Activated CD4-positive, alpha-beta memory T cell treated with anti-CD3 and anti-CD28 coated beads for 36 hours (primary cell): ENCODE data around the gene KCNS1. TPM values are rescaled to one million over a fixed set of nuclear protein-coding genes. Genes with fewer than 3 reads are reported as not detected.
A peak's percentile ranks its signal among the peaks of the same experiment; 100 is the strongest.
"Not testable (repeated sequence)": the region's sequence is repeated elsewhere in the genome, so short reads cannot be mapped to it uniquely, and the experiment has no call there.

Experiments used
- CTCF ChIA-PET: fragments of 350-600 bp; sonication (Branson Sonifier 250); formaldehyde crosslinking; loops from one replicate; lab custom pipeline; 2021; ENCODE audit warnings: antibody characterized with exemption, inconsistent platforms; lab: Charles Lee
- POLR2A ChIA-PET: fragments of 350-600 bp; sonication (Branson Sonifier 250); formaldehyde crosslinking; loops from one replicate; lab custom pipeline; 2021; ENCODE audit warnings: antibody characterized with exemption; lab: Charles Lee
- DNase-seq: peaks from one replicate; pipeline ENCODE4 v3.0.0-alpha.2; 2020
- H3K27ac Mint-ChIP-seq: one replicate; pipeline ENCODE4 v1.8.0; 2021; ENCODE audit warnings: mixed read lengths
- H3K27me3 Mint-ChIP-seq: one replicate; pipeline ENCODE4 v1.8.0; 2021; ENCODE audit warnings: mixed read lengths
- H3K36me3 Mint-ChIP-seq: one replicate; pipeline ENCODE4 v1.8.0; 2021; ENCODE audit warnings: mixed read lengths
- H3K4me1 Mint-ChIP-seq: one replicate; pipeline ENCODE4 v1.8.0; 2021; ENCODE audit warnings: low read depth, mixed read lengths
- H3K4me3 Mint-ChIP-seq: one replicate; pipeline ENCODE4 v1.8.0; 2021; ENCODE audit warnings: mild to moderate bottlenecking, mixed read lengths
- H3K9me3 Mint-ChIP-seq: one replicate; pipeline ENCODE4 v1.8.0; 2021; ENCODE audit warnings: mixed read lengths
- intact Hi-C: fragments of 100-400 bp; cut with micrococcal nuclease; formaldehyde crosslinking; loops from one replicate; pipeline ENCODE4 v1.15.1; 2023
- total RNA-seq, 2 experiments: library from RNA; stranded (reverse); gene quantifications; one replicate each; pipeline ENCODE4 v1.2.3, GENCODE V29; 2021

KCNS1 gene, protein sequence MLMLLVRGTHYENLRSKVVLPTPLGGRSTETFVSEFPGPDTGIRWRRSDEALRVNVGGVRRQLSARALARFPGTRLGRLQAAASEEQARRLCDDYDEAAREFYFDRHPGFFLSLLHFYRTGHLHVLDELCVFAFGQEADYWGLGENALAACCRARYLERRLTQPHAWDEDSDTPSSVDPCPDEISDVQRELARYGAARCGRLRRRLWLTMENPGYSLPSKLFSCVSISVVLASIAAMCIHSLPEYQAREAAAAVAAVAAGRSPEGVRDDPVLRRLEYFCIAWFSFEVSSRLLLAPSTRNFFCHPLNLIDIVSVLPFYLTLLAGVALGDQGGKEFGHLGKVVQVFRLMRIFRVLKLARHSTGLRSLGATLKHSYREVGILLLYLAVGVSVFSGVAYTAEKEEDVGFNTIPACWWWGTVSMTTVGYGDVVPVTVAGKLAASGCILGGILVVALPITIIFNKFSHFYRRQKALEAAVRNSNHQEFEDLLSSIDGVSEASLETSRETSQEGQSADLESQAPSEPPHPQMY
- total RNA-seq = under 1 TPM; 0.34 to 0.45 TPM

DNA sequence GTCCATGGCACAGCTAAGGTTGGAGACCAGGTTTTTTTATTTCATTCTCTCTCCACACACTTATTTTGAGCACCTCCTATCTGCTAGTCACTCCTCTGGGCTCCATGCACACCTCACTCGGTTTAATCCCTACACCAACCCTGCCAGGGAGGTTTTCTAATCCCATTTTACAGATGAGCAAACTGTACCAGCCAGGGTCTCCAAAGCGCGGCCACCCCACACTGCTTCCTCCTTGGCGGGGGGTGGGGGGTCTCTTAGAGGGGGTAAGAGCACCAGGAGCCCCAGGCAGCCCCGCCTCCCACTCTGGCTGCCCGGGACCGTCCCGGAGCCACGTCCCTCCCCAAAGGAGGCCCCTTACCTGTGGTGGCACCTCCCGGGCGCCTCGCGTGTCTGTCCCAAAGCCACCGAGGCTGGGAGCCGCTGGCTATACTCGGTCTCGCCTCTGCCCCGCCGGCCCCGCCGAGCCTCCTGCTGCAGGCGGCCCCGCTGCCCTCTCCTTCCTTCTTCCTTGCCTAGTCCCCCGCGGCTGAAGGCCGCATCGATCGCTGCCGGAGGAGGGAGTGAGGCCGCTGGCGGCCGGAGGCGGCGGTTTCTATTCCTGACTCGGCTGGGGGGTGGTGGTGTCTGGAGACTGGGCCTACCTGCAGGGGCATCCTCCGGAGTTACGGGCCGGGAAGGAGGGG is at the start of gene KCNS1:
TSS of gene KCNS1 (minus strand) at position 565 of the 683 bp plus-strand sequence. CDS start 1,891 bp downstream, outside the sequence.
- ChIA-PET CTCF (interaction anchor here (1.0 to 8.6 kb wide), 5 partner anchors 11 to 192 kb away, joined by 5 to 106 read pairs (median 25); no protein-coding TSS in a partner anchor), POLR2A (no interaction called here)
- H3K27ac Mint-ChIP-seq = no peak within 1 kb of the TSS
- no peak for DNase-seq
- no peaks in the 10 kb centered on the region for H3K36me3 Mint-ChIP-seq
- peaks cover 12% of the 10 kb centered on the region for H3K4me1 Mint-ChIP-seq
- intact Hi-C loops = no loop called here
- no peak within 1 kb of the TSS for H3K4me3 Mint-ChIP-seq
- peaks cover 36% of the 10 kb centered on the region for H3K27me3 Mint-ChIP-seq
- no peaks in the 10 kb centered on the region for H3K9me3 Mint-ChIP-seq

DNA sequence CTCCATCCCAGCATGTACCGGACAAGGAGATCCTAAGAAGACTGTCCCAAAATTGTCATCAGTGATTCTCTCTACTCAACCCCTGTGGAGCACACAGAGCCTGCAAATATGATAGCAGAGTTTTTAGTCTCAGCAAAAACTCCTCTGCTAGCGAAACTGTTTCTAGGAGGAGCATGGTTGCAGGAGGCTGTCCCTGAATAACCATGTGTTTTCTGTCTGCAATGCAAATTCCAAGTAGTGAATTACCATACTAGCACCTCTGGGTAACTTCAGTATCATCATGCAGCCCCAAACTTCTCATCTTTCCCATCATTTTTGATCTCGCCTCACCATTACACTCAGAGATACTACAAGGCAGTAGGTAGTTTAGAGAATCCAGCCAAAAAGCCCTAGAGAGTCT is 48.1 kb upstream of the KCNS1 start:
- H3K4me3 Mint-ChIP-seq = no peak overlapping the region
- no peaks in the 10 kb centered on the region for H3K9me3 Mint-ChIP-seq
- ChIA-PET CTCF (interaction anchor here (2.3 kb wide), 1 partner anchor 10 kb away, joined by 6 read pairs; no protein-coding TSS in a partner anchor), POLR2A (no interaction called here)
- intact Hi-C loops = no loop called here
- DNase-seq = no peak
- H3K4me1 Mint-ChIP-seq = no peaks in the 10 kb centered on the region
- peaks cover 16% of the 10 kb centered on the region for H3K27me3 Mint-ChIP-seq
- H3K36me3 Mint-ChIP-seq = no peaks in the 10 kb centered on the region
- no peak overlapping the region for H3K27ac Mint-ChIP-seq

DNA sequence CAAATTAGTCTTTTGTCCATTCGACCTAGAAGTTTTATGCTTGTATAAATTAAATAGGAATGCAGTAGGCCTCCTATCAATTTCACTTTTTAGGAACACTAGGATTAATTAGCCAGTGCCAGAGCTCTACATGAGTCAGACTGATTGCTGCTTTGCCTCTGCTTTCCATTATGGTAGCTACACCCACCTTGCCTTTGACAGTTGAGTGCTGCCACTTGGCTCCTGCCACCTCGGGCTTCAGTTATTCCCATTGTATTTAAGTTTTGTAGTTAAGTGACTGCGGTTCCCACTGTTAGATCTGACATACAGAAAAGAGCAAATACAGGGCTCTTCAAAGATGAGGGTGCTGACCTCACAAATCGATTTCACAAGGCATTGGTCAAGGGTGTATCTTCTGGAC is 39.9 kb upstream of the KCNS1 start:
- Mint-ChIP-seq H3K27ac (no peak overlapping the region), H3K36me3 (no peaks in the 10 kb centered on the region), H3K4me3 (no peak overlapping the region), H3K27me3 (no peaks in the 10 kb centered on the region), H3K9me3 (no peaks in the 10 kb centered on the region), H3K4me1 (no peaks in the 10 kb centered on the region)
- ChIA-PET POLR2A (no interaction called here), CTCF (interaction anchor here (0.8 to 4.7 kb wide), 4 partner anchors 19 to 152 kb away, joined by 4 to 84 read pairs (median 14); no protein-coding TSS in a partner anchor)
- no peak for DNase-seq
- intact Hi-C loops = no loop called here

DNA sequence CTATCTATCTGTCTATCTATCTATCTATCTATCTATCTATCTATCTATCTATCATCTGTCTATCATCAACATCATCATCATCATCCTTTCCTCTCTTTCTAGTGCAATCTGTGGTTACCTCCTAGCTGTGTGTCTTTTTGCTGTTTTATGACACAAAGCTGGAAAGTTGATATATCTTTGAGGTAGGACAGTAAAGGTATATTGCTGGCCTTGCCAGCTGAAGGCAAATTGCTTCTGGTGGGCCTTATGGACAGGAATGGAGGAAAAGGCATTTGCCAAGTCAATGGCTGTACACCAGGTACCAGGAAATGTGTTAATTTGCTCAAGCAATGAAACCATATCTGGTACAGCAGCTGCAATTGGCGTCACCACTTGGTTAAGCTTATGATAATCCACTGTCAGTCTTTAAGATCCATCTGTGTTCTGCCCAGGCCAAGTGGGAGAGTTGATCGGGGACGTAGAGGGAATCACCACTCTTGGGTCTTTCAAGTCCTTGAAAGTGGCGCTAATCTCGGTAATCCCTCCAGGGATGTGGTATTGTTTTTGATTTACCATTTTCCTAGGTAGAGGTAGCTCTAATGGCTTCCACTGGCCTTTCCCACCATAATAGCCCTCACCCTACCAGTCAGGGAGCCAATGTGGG is 38.9 kb upstream of the KCNS1 start:
- intact Hi-C loops = loop anchor here (2.0 kb wide), 1 partner anchor 151 kb away; no protein-coding TSS in a partner anchor
- not testable (repeated sequence) for H3K36me3 Mint-ChIP-seq, DNase-seq, H3K27me3 Mint-ChIP-seq, H3K4me1 Mint-ChIP-seq, H3K4me3 Mint-ChIP-seq, H3K27ac Mint-ChIP-seq, H3K9me3 Mint-ChIP-seq
- ChIA-PET CTCF (interaction anchor here (0.7 to 4.7 kb wide), 24 partner anchors 10 to 310 kb away, joined by 3 to 84 read pairs (median 5); partner anchors contain the start of gene WFDC5), POLR2A (interaction anchor here (0.9 kb wide), 1 partner anchor 154 kb away, joined by 3 read pairs; no protein-coding TSS in a partner anchor)

DNA sequence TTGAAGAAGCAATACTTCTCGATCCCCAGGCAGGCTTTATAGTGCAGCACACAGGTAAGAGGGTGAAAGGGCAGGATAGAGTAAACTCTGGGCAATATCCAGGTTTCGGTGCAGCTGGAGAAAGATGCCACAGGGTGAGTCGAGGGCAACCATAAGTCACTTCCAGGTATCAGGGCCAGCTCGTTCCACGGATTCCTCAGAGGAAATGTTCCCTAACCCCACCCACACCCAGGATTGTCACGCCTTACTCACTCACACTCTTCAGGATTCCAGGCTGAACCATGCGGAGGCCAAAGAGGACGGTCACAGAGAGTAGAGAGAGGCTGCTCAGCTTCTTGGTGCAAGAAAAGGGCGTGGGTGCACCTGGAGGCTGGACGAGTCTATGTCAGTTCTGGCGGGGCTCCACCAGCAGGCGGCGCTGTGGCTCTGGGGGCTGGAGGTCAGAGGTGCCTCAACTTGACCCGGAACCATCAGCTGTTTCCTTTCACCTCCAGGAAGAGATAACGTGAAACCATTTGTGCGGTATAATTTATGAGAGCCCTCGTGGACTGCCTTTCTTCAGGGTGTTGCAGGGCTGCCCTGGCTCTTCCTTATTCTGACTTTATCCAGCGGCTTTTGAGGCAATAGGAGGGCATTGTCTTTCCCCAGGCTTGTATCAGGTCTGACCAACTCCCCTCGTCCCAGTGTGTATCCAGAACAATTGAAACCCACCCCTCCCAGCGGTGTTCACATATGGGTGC is 37.8 kb upstream of the KCNS1 start:
- no peak overlapping the region for H3K4me3 Mint-ChIP-seq
- intact Hi-C loops = loop anchor here (2.0 kb wide), 1 partner anchor 152 kb away; no protein-coding TSS in a partner anchor
- POLR2A ChIA-PET = interaction anchor here (0.7 to 0.9 kb wide), 2 partner anchors 91 to 156 kb away, joined by 3 read pairs; no protein-coding TSS in a partner anchor

DNA sequence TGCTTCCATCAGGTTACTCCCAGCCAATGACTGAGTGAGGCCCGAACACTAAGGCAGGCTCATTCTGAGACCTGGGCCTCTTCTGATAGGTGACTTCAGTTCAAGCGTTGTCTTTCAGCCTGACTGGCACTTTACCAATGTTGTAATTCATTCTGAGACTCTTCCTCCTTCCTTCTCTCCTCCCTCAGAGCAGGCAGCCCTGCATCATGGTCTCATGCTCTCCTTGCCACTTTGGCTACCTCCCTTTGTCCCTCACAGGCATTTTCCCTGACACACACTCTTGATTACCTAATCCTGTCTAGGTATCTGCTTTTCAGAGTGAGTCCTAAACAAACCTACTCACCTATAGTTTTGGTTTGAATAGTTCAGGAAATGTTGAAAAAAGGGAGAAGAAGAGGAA is 36.0 kb upstream of the KCNS1 start:
- Mint-ChIP-seq H3K27me3 (peaks cover 5% of the 10 kb centered on the region), H3K4me3 (no peak overlapping the region), H3K4me1 (no peaks in the 10 kb centered on the region), H3K36me3 (no peaks in the 10 kb centered on the region), H3K27ac (no peak overlapping the region), H3K9me3 (peaks cover 3% of the 10 kb centered on the region)
- ChIA-PET CTCF (interaction anchor here (0.9 to 1.1 kb wide), 3 partner anchors 25 to 157 kb away, joined by 3 read pairs; no protein-coding TSS in a partner anchor), POLR2A (no interaction called here)
- intact Hi-C loops = no loop called here
- no peak for DNase-seq

More for the DNA sequence above, 37.8 kb upstream of the KCNS1 start:
- peaks cover 3% of the 10 kb centered on the region for H3K9me3 Mint-ChIP-seq
- H3K27ac Mint-ChIP-seq = no peak overlapping the region
- DNase-seq = peak; percentile 88
- H3K4me1 Mint-ChIP-seq = no peaks in the 10 kb centered on the region
- peaks cover 5% of the 10 kb centered on the region for H3K27me3 Mint-ChIP-seq
- CTCF ChIA-PET = interaction anchor here (0.5 to 4.7 kb wide), 35 partner anchors 8 to 546 kb away, joined by 3 to 84 read pairs (median 4); partner anchors contain the start of gene WFDC5
- no peaks in the 10 kb centered on the region for H3K36me3 Mint-ChIP-seq

DNA sequence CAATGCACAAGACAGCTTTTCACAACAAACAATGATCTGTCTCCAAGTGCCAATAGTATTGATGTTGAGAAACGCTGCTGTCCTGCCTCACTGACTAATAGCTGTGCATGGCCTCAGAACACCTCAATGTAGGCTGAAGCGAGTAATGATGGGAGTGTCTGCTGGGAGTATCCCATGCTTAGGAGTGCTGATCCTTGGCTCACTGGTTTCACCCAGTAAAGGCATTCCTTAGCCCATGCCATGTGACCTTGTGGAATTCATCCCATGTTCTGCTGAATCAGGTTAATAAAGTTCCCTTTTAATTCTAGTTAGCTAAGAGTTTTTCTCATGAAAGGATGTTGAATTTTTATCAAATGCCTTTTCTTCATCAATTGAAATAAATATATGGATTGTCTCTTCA is 27.2 kb upstream of the KCNS1 start:
- DNase-seq = no peak
- Mint-ChIP-seq H3K4me1 (no peaks in the 10 kb centered on the region), H3K9me3 (no peaks in the 10 kb centered on the region), H3K36me3 (no peaks in the 10 kb centered on the region), H3K27ac (no peak overlapping the region), H3K27me3 (peaks cover 20% of the 10 kb centered on the region), H3K4me3 (no peak overlapping the region)
- intact Hi-C loops = no loop called here
- ChIA-PET POLR2A (no interaction called here), CTCF (interaction anchor here (1.5 kb wide), 1 partner anchor 11 kb away, joined by 3 read pairs; no protein-coding TSS in a partner anchor)

DNA sequence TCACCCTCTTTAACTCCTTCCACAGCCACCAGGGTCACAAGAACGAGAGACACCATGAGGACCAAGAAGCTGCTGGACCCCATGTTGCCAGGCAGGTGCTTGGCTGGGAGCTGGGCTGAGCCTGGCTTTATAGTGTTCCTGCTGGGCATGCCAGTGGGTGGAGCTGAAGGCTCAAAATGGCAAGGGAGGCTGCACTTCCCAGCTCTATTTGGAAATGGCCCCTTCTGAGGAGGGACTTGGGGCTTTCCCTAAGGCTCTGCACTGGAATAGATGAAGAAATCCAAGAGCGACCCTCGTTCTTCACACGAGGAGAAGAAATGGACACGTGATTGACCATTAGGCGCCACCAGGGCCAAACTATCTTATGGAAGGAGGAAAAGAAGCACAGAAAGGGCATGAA is 23.4 kb upstream of the KCNS1 start, which contains the start of gene WFDC12:
TSS of gene WFDC12 (minus strand) at position 101 of the 400 bp plus-strand sequence. CDS start at position 83, 18 bp downstream.
- no peak for DNase-seq
- Mint-ChIP-seq H3K9me3 (no peaks in the 10 kb centered on the region), H3K27me3 (peaks cover 24% of the 10 kb centered on the region), H3K4me3 (no peak within 1 kb of the TSS), H3K4me1 (no peaks in the 10 kb centered on the region), H3K27ac (no peak within 1 kb of the TSS), H3K36me3 (no peaks in the 10 kb centered on the region)
- ChIA-PET POLR2A (no interaction called here), CTCF (interaction anchor here (1.4 to 1.9 kb wide), 2 partner anchors 12 to 167 kb away, joined by 3 to 5 read pairs; no protein-coding TSS in a partner anchor)
- intact Hi-C loops = no loop called here

DNA sequence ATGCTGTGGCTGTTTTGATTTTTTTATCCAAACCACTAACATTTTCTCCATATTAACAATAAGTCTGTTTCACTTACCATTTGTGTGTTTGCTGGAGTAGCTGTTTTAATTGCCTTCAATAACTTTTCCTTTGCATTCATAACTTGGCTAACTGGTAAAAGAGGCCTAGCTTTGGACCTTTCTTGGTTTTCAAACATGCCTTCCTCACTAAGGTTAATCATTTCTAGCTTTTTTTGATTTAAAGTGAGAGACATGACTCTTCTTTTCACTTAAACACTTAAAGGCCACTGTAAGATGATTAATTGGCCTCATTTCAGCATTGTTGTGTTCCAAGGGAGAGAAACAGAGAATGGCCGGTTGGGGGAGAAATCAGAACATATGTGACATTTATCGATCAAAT is 20.5 kb upstream of the KCNS1 start:
- Mint-ChIP-seq H3K36me3 (no peaks in the 10 kb centered on the region), H3K4me3 (no peak overlapping the region), H3K27ac (no peak overlapping the region), H3K9me3 (no peaks in the 10 kb centered on the region), H3K27me3 (peaks cover 13% of the 10 kb centered on the region), H3K4me1 (no peaks in the 10 kb centered on the region)
- DNase-seq = no peak
- ChIA-PET POLR2A (no interaction called here), CTCF (interaction anchor here (0.6 to 1.9 kb wide), 4 partner anchors 10 to 135 kb away, joined by 3 to 5 read pairs (median 4); no protein-coding TSS in a partner anchor)
- intact Hi-C loops = no loop called here

DNA sequence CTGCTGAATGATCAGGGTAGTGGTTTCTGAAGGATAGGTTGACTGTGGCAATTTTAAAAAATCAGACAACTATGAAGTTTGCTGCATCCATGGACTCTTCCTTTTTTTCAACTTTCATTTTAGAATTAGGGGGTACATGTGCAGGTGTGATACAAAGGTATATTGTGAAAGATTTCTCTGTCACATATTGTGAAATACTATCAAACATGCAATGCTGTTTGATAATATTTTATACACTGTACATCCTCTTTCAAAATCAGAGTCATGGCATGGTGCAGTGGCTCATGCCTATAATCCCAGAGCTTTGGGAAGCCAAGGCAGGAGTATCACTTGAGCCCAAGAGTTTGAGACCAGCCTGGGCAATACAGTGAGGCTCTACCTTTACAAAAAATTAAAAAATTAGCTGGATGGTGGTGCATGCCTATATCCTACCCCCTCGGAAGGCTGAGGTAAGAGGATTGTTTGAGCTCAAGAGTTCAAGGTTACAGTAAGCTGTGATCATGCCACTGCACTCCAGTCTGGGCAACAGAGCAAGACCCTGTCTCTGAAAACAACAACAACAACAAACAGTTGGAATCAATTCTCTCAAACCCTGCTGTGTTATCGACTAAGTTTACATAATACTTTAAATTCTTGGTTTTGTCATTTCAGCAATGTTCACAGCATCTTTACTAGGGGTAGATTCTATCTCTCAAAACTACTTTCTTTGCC is 18.8 kb upstream of the KCNS1 start:
- ChIA-PET CTCF (interaction anchor here (0.7 kb wide), 1 partner anchor 13 kb away, joined by 4 read pairs; no protein-coding TSS in a partner anchor), POLR2A (no interaction called here)
- peaks cover 13% of the 10 kb centered on the region for H3K27me3 Mint-ChIP-seq
- H3K4me3 Mint-ChIP-seq = no peak overlapping the region
- peaks cover 8% of the 10 kb centered on the region for H3K4me1 Mint-ChIP-seq
- DNase-seq = no peak
- intact Hi-C loops = no loop called here
- H3K27ac Mint-ChIP-seq = no peak overlapping the region
- no peaks in the 10 kb centered on the region for H3K36me3 Mint-ChIP-seq
- H3K9me3 Mint-ChIP-seq = no peaks in the 10 kb centered on the region
